Esophagus muscularis mucosa (tissue), 4 donors: ENCODE data around the gene PCK1.

Experiments used
- EP300 ChIP-seq: sonication (generic); formaldehyde crosslinking; IDR thresholded peaks from one replicate; pipeline ENCODE4 v1.6.1; 2017; ENCODE audit warnings: antibody characterized with exemption
- POLR2AphosphoS5 ChIP-seq, 2 donors: sonication (generic); formaldehyde crosslinking; IDR thresholded peaks; one replicate each; pipeline ENCODE4 v1.6.1; 2017; ENCODE audit warnings: antibody characterized with exemption in 2 of 2
- TF ChIP-seq, protein P1 (sequence below), 3 experiments: fragments of 200-600 bp in 2 of 3; fragments of 450-650 bp in 1 of 3; sonication (generic) in 2 of 3; IDR thresholded peaks; one replicate each; pipeline ENCODE4 v1.5.1; 2017 to 2019; ENCODE audit warnings: antibody characterized with exemption in 3 of 3, mild to moderate bottlenecking in 2 of 3, moderate library complexity in 1 of 3

DNA sequence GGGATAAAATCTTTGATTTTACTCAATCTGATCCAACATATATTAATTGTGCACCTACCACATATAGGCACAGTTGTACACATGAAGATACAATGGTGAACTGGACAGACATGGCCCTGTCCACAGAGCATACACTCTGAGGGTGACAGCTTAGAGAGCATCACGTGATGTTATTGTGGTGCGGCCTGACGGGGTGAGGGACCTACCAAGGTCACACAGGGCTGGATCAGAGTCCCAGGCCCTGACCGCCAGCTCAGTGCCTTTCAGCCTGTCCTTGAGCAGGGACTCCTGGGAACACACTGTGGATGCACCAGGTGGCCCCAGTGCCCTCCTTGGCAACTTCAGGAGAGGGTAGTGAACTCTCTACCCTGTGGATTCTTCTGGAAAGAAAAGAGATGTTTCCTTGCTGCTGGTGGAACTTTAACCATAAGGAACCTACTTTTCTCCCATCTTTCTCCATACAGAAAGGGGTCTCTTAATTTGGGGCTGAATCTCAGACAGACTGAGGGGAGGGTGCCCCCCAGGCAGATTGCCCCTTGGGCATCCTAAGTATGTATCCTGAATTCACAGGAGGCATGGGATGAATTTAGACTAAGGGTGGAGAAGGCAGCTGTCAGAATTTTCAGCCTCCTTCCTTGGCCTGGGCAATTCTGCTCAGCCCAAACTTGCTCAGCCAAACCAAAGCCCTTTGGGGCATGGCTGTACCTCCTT lies 26.5 kb downstream of the PCK1 start:
- TF ChIP-seq EP300 (no peak), POLR2AphosphoS5 (IDR thresholded peaks at IDR 0.05) (no peak)
- TF ChIP-seq, protein P1, sequence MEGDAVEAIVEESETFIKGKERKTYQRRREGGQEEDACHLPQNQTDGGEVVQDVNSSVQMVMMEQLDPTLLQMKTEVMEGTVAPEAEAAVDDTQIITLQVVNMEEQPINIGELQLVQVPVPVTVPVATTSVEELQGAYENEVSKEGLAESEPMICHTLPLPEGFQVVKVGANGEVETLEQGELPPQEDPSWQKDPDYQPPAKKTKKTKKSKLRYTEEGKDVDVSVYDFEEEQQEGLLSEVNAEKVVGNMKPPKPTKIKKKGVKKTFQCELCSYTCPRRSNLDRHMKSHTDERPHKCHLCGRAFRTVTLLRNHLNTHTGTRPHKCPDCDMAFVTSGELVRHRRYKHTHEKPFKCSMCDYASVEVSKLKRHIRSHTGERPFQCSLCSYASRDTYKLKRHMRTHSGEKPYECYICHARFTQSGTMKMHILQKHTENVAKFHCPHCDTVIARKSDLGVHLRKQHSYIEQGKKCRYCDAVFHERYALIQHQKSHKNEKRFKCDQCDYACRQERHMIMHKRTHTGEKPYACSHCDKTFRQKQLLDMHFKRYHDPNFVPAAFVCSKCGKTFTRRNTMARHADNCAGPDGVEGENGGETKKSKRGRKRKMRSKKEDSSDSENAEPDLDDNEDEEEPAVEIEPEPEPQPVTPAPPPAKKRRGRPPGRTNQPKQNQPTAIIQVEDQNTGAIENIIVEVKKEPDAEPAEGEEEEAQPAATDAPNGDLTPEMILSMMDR (IDR thresholded peaks at IDR 0.05), result no peak
